GM18867 (cell line): Measurements from ENCODE around the gene PHTF2.

Experiments
- ATAC-seq: cut with Tn5 transposase; IDR thresholded peaks from one replicate; pipeline ENCODE4 v1.9.1; 2021; ENCODE audit warnings: mild to moderate bottlenecking, moderate library complexity; ENCODE audit not compliant: unreplicated experiment

Gene PHTF2

GRCh38 chr7:77791956-77792355 is 6.6 kb upstream of the PHTF2 start:
- ATAC-seq = no peak

- ATAC-seq = no peak
Observed at GRCh38 chr7:77794000-77794399, 4.6 kb upstream of the PHTF2 start.

GRCh38 chr7:77796109-77796508 is 2.5 kb upstream of the PHTF2 start:
- ATAC-seq = no peak

- ATAC-seq = no peak
Observed at GRCh38 chr7:77796960-77797359, 1.6 kb upstream of the PHTF2 start.

- peak; percentile 37 for ATAC-seq
Observed at GRCh38 chr7:77797734-77798393, 709 bp upstream of the PHTF2 start.

GRCh38 chr7:77799078-77799964 is 748 bp downstream of the PHTF2 start:
- peak; percentile 1 for ATAC-seq

- no peak for ATAC-seq
Observed at GRCh38 chr7:77800158-77800557, 1.6 kb downstream of the PHTF2 start.

GRCh38 chr7:77800730-77801129 is 2.2 kb downstream of the PHTF2 start:
- no peak for ATAC-seq

- ATAC-seq = no peak
Observed at GRCh38 chr7:77802557-77803405, 4.2 kb downstream of the PHTF2 start.

GRCh38 chr7:77806425-77806824 is 7.9 kb downstream of the PHTF2 start:
- ATAC-seq = no peak

- no peak for ATAC-seq
Observed at GRCh38 chr7:77808517-77808916, 9.9 kb downstream of the PHTF2 start.

GRCh38 chr7:77811516-77812289 is 13.1 kb downstream of the PHTF2 start:
- ATAC-seq = no peak

- no peak for ATAC-seq
Observed at GRCh38 chr7:77812290-77812685, 13.7 kb downstream of the PHTF2 start.

- ATAC-seq = no peak
Observed at GRCh38 chr7:77813180-77813579, 14.6 kb downstream of the PHTF2 start.

GRCh38 chr7:77819021-77819420 is 20.4 kb downstream of the PHTF2 start:
- ATAC-seq = no peak

GRCh38 chr7:77820967-77821366 is 22.4 kb downstream of the PHTF2 start:
- ATAC-seq = no peak

GRCh38 chr7:77822269-77822668 is 23.7 kb downstream of the PHTF2 start:
- no peak for ATAC-seq

GRCh38 chr7:77823787-77824186 is 25.2 kb downstream of the PHTF2 start:
- ATAC-seq = peak; percentile 30

- ATAC-seq = no peak
Observed at GRCh38 chr7:77824636-77825035, 26.1 kb downstream of the PHTF2 start.

- no peak for ATAC-seq
Observed at GRCh38 chr7:77825131-77825530, 26.6 kb downstream of the PHTF2 start.

- no peak for ATAC-seq
Observed at GRCh38 chr7:77826300-77826699, 27.7 kb downstream of the PHTF2 start.
